OCI-LY1 (cell line): ENCODE data around the gene BGLAP.

Experiments used
- H2AFZ ChIP-seq: fragments of 200-600 bp; sonication (generic), shearing (Covaris generic); 2 replicates; pipeline ENCODE4 v1.6.0; 2014; ENCODE audit warnings: antibody characterized with exemption, mild to moderate bottlenecking, low read length
- H3F3A ChIP-seq: fragments of 200-600 bp; sonication (generic), shearing (Covaris generic); 2 replicates; pipeline ENCODE4 v1.6.0; 2014; ENCODE audit warnings: mild to moderate bottlenecking, antibody characterized with exemption, low read length, moderate library complexity; ENCODE audit not compliant: insufficient read depth
- H3K27ac ChIP-seq: fragments of 200-600 bp; sonication (generic); 2 replicates; pipeline ENCODE4 v1.5.1; 2014; ENCODE audit warnings: low read length, mixed run types, mild to moderate bottlenecking, low read depth; ENCODE audit not compliant: poor library complexity, severe bottlenecking
- H3K27me3 ChIP-seq: fragments of 200-600 bp; sonication (generic); 2 replicates; pipeline ENCODE4 v1.6.0; 2014; ENCODE audit warnings: antibody characterized with exemption, mild to moderate bottlenecking, low read length, moderate library complexity; ENCODE audit not compliant: insufficient read depth
- H3K36me3 ChIP-seq: fragments of 200-600 bp; sonication (generic); 2 replicates; pipeline ENCODE4 v1.6.1; 2014; ENCODE audit warnings: mild to moderate bottlenecking, antibody characterized with exemption, low read length, moderate library complexity, mixed read lengths; ENCODE audit not compliant: insufficient read depth
- H3K4me1 ChIP-seq: fragments of 200-600 bp; sonication (generic); 2 replicates; pipeline ENCODE4 v1.5.1; 2014; ENCODE audit warnings: mild to moderate bottlenecking, low read length, moderate library complexity; ENCODE audit not compliant: insufficient read depth, severe bottlenecking
- H3K4me2 ChIP-seq: fragments of 200-600 bp; sonication (generic), shearing (Covaris generic); 2 replicates; pipeline ENCODE4 v1.6.1; 2014; ENCODE audit warnings: low read length
- H3K4me3 ChIP-seq: fragments of 200-600 bp; sonication (generic); 2 replicates; pipeline ENCODE4 v1.5.1; 2014; ENCODE audit warnings: low read length, low read depth, mild to moderate bottlenecking, mixed read lengths; ENCODE audit not compliant: poor library complexity, severe bottlenecking
- H3K79me2 ChIP-seq: fragments of 200-600 bp; shearing (Covaris generic); 2 replicates; pipeline ENCODE4 v1.6.1; 2016; ENCODE audit warnings: mixed run types, low read length, mixed read lengths; ENCODE audit not compliant: insufficient read depth
- H3K9ac ChIP-seq: fragments of 200-600 bp; sonication (generic), shearing (Covaris generic); 2 replicates; pipeline ENCODE4 v1.6.1; 2014; ENCODE audit warnings: mild to moderate bottlenecking, low read length, mixed read lengths
- H3K9me2 ChIP-seq: fragments of 200-600 bp; sonication (generic), shearing (Covaris generic); 2 replicates; pipeline ENCODE4 v1.6.1; 2014; ENCODE audit warnings: low read depth, mild to moderate bottlenecking, low read length, mixed read lengths
- H3K9me3 ChIP-seq: fragments of 200-600 bp; shearing (Covaris generic); 2 replicates; pipeline ENCODE4 v1.6.1; 2014; ENCODE audit warnings: low read length, mixed read lengths
- H4K20me1 ChIP-seq: fragments of 200-600 bp; sonication (generic), shearing (Covaris generic); 2 replicates; pipeline ENCODE4 v1.6.0; 2016; ENCODE audit warnings: mild to moderate bottlenecking, low read length; ENCODE audit not compliant: insufficient read depth
- EZH2 ChIP-seq: fragments of 200-600 bp; sonication (generic), shearing (Covaris generic); IDR thresholded peaks from 2 replicates; pipeline ENCODE4 v1.8.0; 2017; ENCODE audit warnings: borderline replicate concordance, mixed run types, mild to moderate bottlenecking, antibody characterized with exemption, low read length, moderate library complexity, mixed read lengths
- TF ChIP-seq, protein P1 (sequence below): fragments of 200-600 bp; sonication (generic), shearing (Covaris generic); IDR thresholded peaks from 2 replicates; pipeline ENCODE4 v1.5.1; 2017; ENCODE audit warnings: mild to moderate bottlenecking, antibody characterized with exemption, low read length, moderate library complexity, mixed read lengths

BGLAP gene

GRCh38 chr1:156257711-156258110 lies 15.7 kb downstream of the BGLAP start:
- Histone ChIP-seq H2AFZ (no peak overlapping the region), H3K79me2 (no peaks in the 10 kb centered on the region), H3K27me3 (no peaks in the 10 kb centered on the region), H3K9me3 (no peaks in the 10 kb centered on the region), H3K36me3 (peaks cover 88% of the 10 kb centered on the region), H3K9me2 (no peaks in the 10 kb centered on the region), H3K4me1 (no peaks in the 10 kb centered on the region), H4K20me1 (no peaks in the 10 kb centered on the region), H3K4me3 (no peak overlapping the region), H3F3A (no peaks in the 10 kb centered on the region), H3K27ac (no peak overlapping the region), H3K4me2 (no peak overlapping the region), H3K9ac (no peak overlapping the region)
- TF ChIP-seq EZH2 = no peak
- TF ChIP-seq, protein P1, sequence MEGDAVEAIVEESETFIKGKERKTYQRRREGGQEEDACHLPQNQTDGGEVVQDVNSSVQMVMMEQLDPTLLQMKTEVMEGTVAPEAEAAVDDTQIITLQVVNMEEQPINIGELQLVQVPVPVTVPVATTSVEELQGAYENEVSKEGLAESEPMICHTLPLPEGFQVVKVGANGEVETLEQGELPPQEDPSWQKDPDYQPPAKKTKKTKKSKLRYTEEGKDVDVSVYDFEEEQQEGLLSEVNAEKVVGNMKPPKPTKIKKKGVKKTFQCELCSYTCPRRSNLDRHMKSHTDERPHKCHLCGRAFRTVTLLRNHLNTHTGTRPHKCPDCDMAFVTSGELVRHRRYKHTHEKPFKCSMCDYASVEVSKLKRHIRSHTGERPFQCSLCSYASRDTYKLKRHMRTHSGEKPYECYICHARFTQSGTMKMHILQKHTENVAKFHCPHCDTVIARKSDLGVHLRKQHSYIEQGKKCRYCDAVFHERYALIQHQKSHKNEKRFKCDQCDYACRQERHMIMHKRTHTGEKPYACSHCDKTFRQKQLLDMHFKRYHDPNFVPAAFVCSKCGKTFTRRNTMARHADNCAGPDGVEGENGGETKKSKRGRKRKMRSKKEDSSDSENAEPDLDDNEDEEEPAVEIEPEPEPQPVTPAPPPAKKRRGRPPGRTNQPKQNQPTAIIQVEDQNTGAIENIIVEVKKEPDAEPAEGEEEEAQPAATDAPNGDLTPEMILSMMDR = no peak

DNA sequence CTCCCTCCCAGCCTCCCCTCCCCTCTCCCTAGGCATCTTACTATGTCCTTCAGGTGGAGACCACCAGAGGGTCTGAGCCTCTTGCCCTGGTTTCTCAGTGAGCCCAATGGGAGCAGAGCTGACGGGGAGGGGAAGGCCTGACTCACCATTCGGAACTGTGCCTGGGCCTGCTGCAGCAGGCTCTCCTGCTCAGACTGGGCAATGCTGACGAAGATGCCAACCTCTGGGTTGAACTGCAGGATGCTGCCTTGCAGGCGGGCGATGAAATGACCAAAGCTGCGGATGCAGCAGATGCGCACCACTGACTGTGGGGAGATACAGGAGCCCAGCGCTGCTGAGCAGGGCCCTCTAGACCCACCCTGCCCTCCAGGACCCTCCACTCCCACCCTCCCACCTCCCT lies 16.9 kb downstream of the BGLAP start:
- Histone ChIP-seq H3K9me2 (no peaks in the 10 kb centered on the region), H3K9ac (no peak overlapping the region), H3K4me1 (no peaks in the 10 kb centered on the region), H3K27me3 (no peaks in the 10 kb centered on the region), H3K79me2 (no peaks in the 10 kb centered on the region), H3K4me2 (no peak overlapping the region), H3F3A (no peaks in the 10 kb centered on the region), H3K27ac (no peak overlapping the region), H2AFZ (no peak overlapping the region), H3K9me3 (no peaks in the 10 kb centered on the region), H3K4me3 (no peak overlapping the region), H4K20me1 (no peaks in the 10 kb centered on the region), H3K36me3 (peaks cover 88% of the 10 kb centered on the region)
- no peak for TF ChIP-seq EZH2

DNA sequence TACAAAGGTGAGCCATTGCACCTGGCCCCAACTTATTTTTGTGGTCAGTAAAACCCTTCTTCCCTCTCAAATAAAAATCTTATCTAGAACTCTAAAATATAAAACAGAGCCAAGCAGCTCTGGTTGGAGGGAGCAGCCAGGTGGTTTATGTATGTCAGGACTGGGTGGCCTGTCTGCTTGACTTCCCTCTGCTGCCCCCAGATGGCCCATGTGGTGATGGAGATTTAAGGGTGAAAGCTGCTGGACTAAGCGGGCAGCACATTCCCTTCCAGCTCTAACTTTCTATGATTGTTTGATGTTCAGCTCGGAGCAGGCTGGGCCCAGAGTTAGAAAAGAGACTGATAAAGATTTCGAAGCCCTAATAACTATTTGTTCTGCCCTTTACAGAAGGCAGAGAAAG lies 17.8 kb downstream of the BGLAP start:
- Histone ChIP-seq H2AFZ (no peak overlapping the region), H4K20me1 (no peaks in the 10 kb centered on the region), H3K36me3 (peaks cover 86% of the 10 kb centered on the region)

DNA sequence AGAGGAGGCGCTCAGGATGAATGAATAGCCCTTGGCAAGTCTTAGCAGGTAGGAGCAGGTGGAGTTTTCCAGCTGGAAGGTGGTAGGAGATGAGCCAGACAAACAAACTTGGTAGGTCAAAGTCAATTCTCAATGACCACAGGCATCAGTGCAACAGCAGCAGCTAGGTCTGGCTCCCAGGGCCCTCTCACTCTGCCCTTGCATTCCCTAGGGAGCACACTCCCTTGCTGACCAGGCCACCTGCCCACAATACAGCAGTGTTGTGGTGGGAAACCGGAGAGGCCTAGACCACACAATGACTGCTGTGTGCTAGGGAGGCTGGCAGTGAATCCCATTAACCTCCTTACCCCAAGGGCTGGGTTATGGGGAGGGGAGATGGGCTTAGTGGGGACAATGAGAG lies 18.9 kb downstream of the BGLAP start:
- no peak overlapping the region for H3K9ac ChIP-seq
- no peaks in the 10 kb centered on the region for H4K20me1 ChIP-seq
- H2AFZ ChIP-seq = no peak overlapping the region

More for the DNA sequence above, 17.8 kb downstream of the BGLAP start:
- Histone ChIP-seq H3K27me3 (no peaks in the 10 kb centered on the region), H3F3A (no peaks in the 10 kb centered on the region), H3K4me2 (no peak overlapping the region), H3K4me1 (no peaks in the 10 kb centered on the region), H3K27ac (no peak overlapping the region), H3K4me3 (no peak overlapping the region), H3K9me2 (no peaks in the 10 kb centered on the region), H3K9me3 (no peaks in the 10 kb centered on the region), H3K9ac (no peak overlapping the region), H3K79me2 (no peaks in the 10 kb centered on the region)
- TF ChIP-seq, protein P1 = no peak
- TF ChIP-seq EZH2 = no peak

More for the DNA sequence above, 18.9 kb downstream of the BGLAP start:
- Histone ChIP-seq H3K4me3 (no peak overlapping the region), H3K79me2 (no peaks in the 10 kb centered on the region), H3K4me2 (no peak overlapping the region), H3F3A (no peaks in the 10 kb centered on the region), H3K9me3 (no peaks in the 10 kb centered on the region), H3K4me1 (no peaks in the 10 kb centered on the region), H3K27me3 (no peaks in the 10 kb centered on the region), H3K9me2 (no peaks in the 10 kb centered on the region), H3K27ac (no peak overlapping the region), H3K36me3 (peaks cover 93% of the 10 kb centered on the region)
- TF ChIP-seq, protein P1 = no peak
- no peak for TF ChIP-seq EZH2
